K562 (cell line): ENCODE data around the gene ACOX1. TPM values are rescaled to one million over a fixed set of nuclear protein-coding genes. Genes with fewer than 3 reads are reported as not detected.
A peak's percentile ranks its signal among the peaks of the same experiment; 100 is the strongest.

Experiments used
- ATF6 ChIP-seq: sonication (generic); formaldehyde crosslinking; IDR thresholded peaks from 2 replicates; pipeline ENCODE4 v1.4.0; 2020; ENCODE audit warnings: mild to moderate bottlenecking, missing genetic modification reagents
- CGGBP1 ChIP-seq: fragments of 250-450 bp; sonication (Bioruptor Pico); IDR thresholded peaks from 2 replicates; pipeline ENCODE4 v1.9.0; 2021; ENCODE audit warnings: mild to moderate bottlenecking
- DACH1 ChIP-seq: fragments of 450-650 bp; IDR thresholded peaks from 2 replicates; pipeline ENCODE4 v1.6.1; 2018; ENCODE audit not compliant: partially characterized antibody
- ETS2 ChIP-seq: IDR thresholded peaks from 2 replicates; pipeline ENCODE4 v1.6.1; 2016; ENCODE audit warnings: borderline replicate concordance, missing genetic modification characterization, mild to moderate bottlenecking, moderate library complexity, missing compliant biosample characterization; ENCODE audit not compliant: poor library complexity, severe bottlenecking
- GTF2B ChIP-seq: IDR thresholded peaks from 2 replicates; pipeline ENCODE4 v1.6.1; 2011; ENCODE audit not compliant: insufficient read length; ENCODE audit errors: extremely low read depth
- LCOR ChIP-seq: sonication (generic); formaldehyde crosslinking; IDR thresholded peaks from 2 replicates; pipeline ENCODE4 v1.8.0; 2022; ENCODE audit warnings: mild to moderate bottlenecking, missing genetic modification reagents
- NUFIP1 ChIP-seq: fragments of 450-650 bp; IDR thresholded peaks from 2 replicates; pipeline ENCODE4 v1.6.1; 2018; ENCODE audit not compliant: partially characterized antibody
- RBM14 ChIP-seq: fragments of 200-400 bp; formaldehyde crosslinking; IDR thresholded peaks from 2 replicates; pipeline ENCODE4 v1.6.1; 2018; ENCODE audit warnings: low read depth, mild to moderate bottlenecking, low read length, moderate library complexity, borderline replicate concordance; ENCODE audit not compliant: insufficient read depth
- SP2 ChIP-seq: IDR thresholded peaks from 2 replicates; pipeline ENCODE4 v1.6.1; 2011; ENCODE audit warnings: mild to moderate bottlenecking, low read depth, low read length, moderate library complexity; ENCODE audit not compliant: poor library complexity, severe bottlenecking; ENCODE audit errors: extremely low read depth
- ZNF217 ChIP-seq: sonication (generic); formaldehyde crosslinking; IDR thresholded peaks from 2 replicates; pipeline ENCODE4 v1.8.0; 2022; ENCODE audit warnings: mild to moderate bottlenecking, missing genetic modification reagents
- ZNF347 ChIP-seq: fragments of 450-650 bp; formaldehyde crosslinking; IDR thresholded peaks from 2 replicates; pipeline ENCODE4 v1.4.0; 2020; ENCODE audit warnings: low read depth, mild to moderate bottlenecking, moderate library complexity
- ZNF583 ChIP-seq: fragments of 250-450 bp; sonication (Bioruptor Pico); IDR thresholded peaks from 2 replicates; pipeline ENCODE4 v1.4.0; 2020
- ZNF586 ChIP-seq: fragments of 450-650 bp; formaldehyde crosslinking; conservative IDR thresholded peaks from 2 replicates; pipeline ENCODE4 v1.4.0; 2020; ENCODE audit warnings: mild to moderate bottlenecking, moderate library complexity
- ZNF75A ChIP-seq: fragments of 450-650 bp; formaldehyde crosslinking; IDR thresholded peaks from 2 replicates; pipeline ENCODE4 v1.4.0; 2020; ENCODE audit warnings: mild to moderate bottlenecking
- polyA plus RNA-seq, 8 experiments: library from polyadenylated mRNA; depleted of rRNA in 4 of 8; stranded (reverse) in 5 of 8; unstranded in 3 of 8; fragments of >200 nt; fragmentation: Nextera tagmentation in 2 of 8; fragmentation: Illumina TruSeq in 1 of 8; extraction: Ambion mirVana in 2 of 8; extraction: Trizol in 1 of 8; gene quantifications; 2 replicates each; pipeline versions ENCODE4 v1.2.1 to v1.2.3, GENCODE V29; 2011 to 2014; ENCODE audit warnings: inconsistent platforms in 1 of 8, missing spikeins in 1 of 8
- total RNA-seq, 7 experiments: library from RNA; depleted of rRNA in 6 of 7; stranded (reverse); fragments of >200 nt in 6 of 7; fragmentation: Illumina TruSeq in 2 of 7; extraction: Trizol in 2 of 7; gene quantifications; 2 replicates each; pipeline versions ENCODE4 v1.2.1 to v1.2.3, GENCODE V29; 2011 to 2021; ENCODE audit warnings: low replicate concordance in 1 of 7
- TF ChIP-seq, protein P1 (sequence below), 2 experiments: fragments of 450-650 bp in 1 of 2; sonication (generic) in 1 of 2; formaldehyde crosslinking in 1 of 2; IDR thresholded peaks; 2 replicates each; pipeline versions ENCODE4 v1.7.1 to v1.9.0; 2016 to 2022; ENCODE audit warnings: inconsistent platforms in 1 of 2, mild to moderate bottlenecking in 1 of 2, missing genetic modification reagents in 1 of 2

Gene ACOX1
- total and polyA plus RNA-seq, 9 of the 15 experiments (the other 6 are each of a cell fraction or from before 2014, with no cell fraction given), result 7.8 to 24.1 (median 14.5) TPM

DNA sequence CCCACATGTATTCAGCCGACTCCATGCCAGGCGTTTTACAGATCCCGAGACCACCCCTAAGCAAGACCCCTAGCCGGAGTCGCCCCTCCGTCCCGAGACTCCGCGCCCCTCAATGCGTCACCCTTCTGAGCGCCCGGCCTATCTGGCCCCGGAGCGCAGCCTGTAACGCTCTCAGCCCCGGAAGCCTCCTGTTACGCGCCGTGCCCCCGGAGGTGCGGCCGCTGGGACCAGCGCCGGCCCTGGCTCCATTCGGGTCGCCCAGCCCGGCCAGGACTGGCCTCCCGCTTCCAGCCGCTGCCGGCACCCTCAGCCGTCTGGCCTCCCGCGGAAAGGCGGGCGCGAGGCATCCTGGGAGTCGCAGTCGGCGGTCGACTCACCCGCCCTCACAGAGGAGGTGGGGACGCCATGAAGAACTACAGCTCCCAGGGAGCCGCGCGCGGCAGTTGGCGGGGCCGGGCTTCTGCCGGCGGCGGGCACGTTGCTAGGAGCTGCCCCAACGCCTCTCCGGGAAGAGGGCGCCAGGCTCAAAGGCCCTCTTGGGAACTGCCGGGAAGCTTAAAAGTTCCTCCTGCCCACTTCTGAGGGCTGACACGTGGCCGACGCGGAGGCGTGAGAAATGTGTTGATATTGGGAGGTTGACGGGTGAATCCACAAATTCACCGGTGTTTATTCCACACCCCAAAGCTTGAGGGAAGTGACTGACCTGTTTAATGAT lies 38.1 kb downstream of the ACOX1 start, which contains the start of gene FBF1 (continued):
- TF ChIP-seq GTF2B (no peak), LCOR (CRISPR knock-in tag) (peak; percentile 50), DACH1 (no peak), ZNF217 (no peak), ZNF586 (CRISPR knock-in tag) (no peak), ETS2 (tag) (no peak), ATF6 (peak; percentile 96), RBM14 (no peak), NUFIP1 (no peak), SP2 (no peak), ZNF347 (CRISPR knock-in tag) (no peak), ZNF75A (CRISPR knock-in tag) (no peak), ZNF583 (CRISPR knock-in tag) (no peak), CGGBP1 (CRISPR knock-in tag) (no peak)
- TF ChIP-seq, protein P1, sequence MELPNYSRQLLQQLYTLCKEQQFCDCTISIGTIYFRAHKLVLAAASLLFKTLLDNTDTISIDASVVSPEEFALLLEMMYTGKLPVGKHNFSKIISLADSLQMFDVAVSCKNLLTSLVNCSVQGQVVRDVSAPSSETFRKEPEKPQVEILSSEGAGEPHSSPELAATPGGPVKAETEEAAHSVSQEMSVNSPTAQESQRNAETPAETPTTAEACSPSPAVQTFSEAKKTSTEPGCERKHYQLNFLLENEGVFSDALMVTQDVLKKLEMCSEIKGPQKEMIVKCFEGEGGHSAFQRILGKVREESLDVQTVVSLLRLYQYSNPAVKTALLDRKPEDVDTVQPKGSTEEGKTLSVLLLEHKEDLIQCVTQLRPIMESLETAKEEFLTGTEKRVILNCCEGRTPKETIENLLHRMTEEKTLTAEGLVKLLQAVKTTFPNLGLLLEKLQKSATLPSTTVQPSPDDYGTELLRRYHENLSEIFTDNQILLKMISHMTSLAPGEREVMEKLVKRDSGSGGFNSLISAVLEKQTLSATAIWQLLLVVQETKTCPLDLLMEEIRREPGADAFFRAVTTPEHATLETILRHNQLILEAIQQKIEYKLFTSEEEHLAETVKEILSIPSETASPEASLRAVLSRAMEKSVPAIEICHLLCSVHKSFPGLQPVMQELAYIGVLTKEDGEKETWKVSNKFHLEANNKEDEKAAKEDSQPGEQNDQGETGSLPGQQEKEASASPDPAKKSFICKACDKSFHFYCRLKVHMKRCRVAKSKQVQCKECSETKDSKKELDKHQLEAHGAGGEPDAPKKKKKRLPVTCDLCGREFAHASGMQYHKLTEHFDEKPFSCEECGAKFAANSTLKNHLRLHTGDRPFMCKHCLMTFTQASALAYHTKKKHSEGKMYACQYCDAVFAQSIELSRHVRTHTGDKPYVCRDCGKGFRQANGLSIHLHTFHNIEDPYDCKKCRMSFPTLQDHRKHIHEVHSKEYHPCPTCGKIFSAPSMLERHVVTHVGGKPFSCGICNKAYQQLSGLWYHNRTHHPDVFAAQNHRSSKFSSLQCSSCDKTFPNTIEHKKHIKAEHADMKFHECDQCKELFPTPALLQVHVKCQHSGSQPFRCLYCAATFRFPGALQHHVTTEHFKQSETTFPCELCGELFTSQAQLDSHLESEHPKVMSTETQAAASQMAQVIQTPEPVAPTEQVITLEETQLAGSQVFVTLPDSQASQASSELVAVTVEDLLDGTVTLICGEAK (IDR thresholded peaks at IDR 0.05), result peak; percentile 70
- TF ChIP-seq, protein P1 (CRISPR knock-in tag; IDR thresholded peaks at IDR 0.05), result no peak
